Activated CD8-positive, alpha-beta memory T cell treated with anti-CD3 and anti-CD28 coated beads, Interleukin-2, amount 10 ng/mL, durations not matched to agents 7 days and 5 days (primary cell): ENCODE measurements around the gene FAM107B. TPM values are rescaled to one million over a fixed set of nuclear protein-coding genes. Genes with fewer than 3 reads are reported as not detected.

Experiments
- ATAC-seq: fragments of 150-1000 bp; cut with Tn5 transposase; one replicate; pipeline ENCODE4 v1.10.0; 2021; ENCODE audit warnings: moderate library complexity
- CTCF ChIA-PET: fragments of 350-600 bp; sonication (Branson Sonifier 250); formaldehyde crosslinking; loops from one replicate; lab custom pipeline; 2021; ENCODE audit warnings: antibody characterized with exemption; lab: Charles Lee
- DNase-seq: peaks from one replicate; pipeline ENCODE4 v3.0.0-alpha.2; 2020
- H3K27ac Mint-ChIP-seq: one replicate; pipeline ENCODE4 v1.8.0; 2021; ENCODE audit warnings: mild to moderate bottlenecking, mixed read lengths
- H3K27me3 Mint-ChIP-seq: one replicate; pipeline ENCODE4 v1.8.0; 2021; ENCODE audit warnings: mixed read lengths
- H3K36me3 Mint-ChIP-seq: one replicate; pipeline ENCODE4 v1.8.0; 2021; ENCODE audit warnings: mild to moderate bottlenecking, mixed read lengths
- H3K4me1 Mint-ChIP-seq: one replicate; pipeline ENCODE4 v1.8.0; 2021; ENCODE audit warnings: mixed read lengths
- H3K4me3 Mint-ChIP-seq: one replicate; pipeline ENCODE4 v1.8.0; 2021; ENCODE audit warnings: mild to moderate bottlenecking, moderate library complexity, mixed read lengths
- H3K9me3 Mint-ChIP-seq: one replicate; pipeline ENCODE4 v1.8.0; 2022; ENCODE audit warnings: low read depth, mixed read lengths
- total RNA-seq, 2 experiments: library from RNA; stranded (reverse); gene quantifications; one replicate each; pipeline ENCODE4 v1.2.3, GENCODE V29; 2021

Gene FAM107B
- total RNA-seq, 2 experiments from 2014 or later: 114 to 208 TPM

DNA sequence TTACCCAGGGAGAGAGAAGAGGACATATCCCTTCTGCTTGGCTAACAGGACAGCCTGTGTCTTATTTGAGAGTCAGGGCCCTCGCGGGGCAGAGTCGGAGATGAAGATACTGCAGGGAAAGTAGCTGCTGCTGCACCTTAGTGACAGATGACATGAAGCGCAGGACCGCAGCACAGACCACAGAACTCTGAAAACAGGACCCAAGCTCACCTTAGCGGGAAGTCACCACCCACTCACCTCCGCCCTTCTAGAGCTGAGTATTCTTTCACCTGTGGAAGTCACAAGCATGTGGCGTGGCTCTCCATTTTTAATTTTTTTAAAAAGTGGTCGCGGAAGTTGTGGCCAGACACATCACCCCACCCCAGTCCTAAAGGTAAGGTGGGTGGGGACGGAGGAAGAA, 191.4 kb downstream of the FAM107B start:
- peak; percentile 54 for ATAC-seq
- peaks cover 29% of the 10 kb centered on the region for H3K36me3 Mint-ChIP-seq
- H3K9me3 Mint-ChIP-seq: no peaks in the 10 kb centered on the region
- peak; percentile 88 for DNase-seq
- CTCF ChIA-PET: interaction anchor here (1.0 to 2.6 kb wide), 6 partner anchors 9 to 255 kb away, joined by 4 to 11 read pairs (median 4); partner anchors contain the start of genes HSPA14 and MSANTD7
- peak overlapping the region; percentile 81 for H3K27ac Mint-ChIP-seq
- peaks cover 78% of the 10 kb centered on the region for H3K4me1 Mint-ChIP-seq
- H3K27me3 Mint-ChIP-seq: no peaks in the 10 kb centered on the region
- H3K4me3 Mint-ChIP-seq: peak overlapping the region; percentile 51

DNA sequence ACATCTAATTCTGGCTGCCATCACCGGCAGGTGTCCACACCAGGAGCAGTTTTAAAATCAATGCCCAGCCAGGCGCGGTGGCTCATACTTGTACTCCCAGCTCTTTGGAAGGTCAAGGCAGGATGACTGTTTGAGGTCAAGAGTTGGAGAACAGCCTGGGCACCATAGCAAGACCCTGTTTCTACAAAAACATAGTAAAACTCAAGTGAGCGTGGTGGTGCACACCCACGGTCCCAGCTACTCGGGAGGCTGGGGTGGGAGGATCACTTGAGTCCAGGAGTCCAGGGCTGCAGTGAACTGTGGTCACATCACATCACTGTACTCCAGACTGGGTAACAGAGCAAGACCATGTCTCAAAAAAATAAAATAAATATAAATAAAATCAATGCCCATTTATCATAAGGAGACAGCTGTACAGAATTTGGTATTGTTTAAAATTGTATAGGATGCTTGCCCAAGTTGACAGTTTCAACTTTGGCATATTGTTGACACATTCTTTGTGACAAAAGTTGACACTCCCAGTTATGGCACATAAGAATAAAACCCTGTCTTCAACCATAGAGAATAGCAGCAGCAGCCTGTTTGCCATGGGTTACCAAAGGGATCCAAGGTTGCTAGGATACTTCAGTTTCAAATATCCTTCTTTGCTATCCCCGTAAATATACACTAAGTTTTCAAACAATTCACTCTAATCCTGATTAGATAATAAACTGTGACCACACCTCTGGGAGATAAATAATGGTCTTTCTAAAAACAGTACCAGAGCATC, 193.0 kb downstream of the FAM107B start:
- no peaks in the 10 kb centered on the region for H3K27me3 Mint-ChIP-seq
- H3K27ac Mint-ChIP-seq: peak overlapping the region; percentile 55
- DNase-seq (no peak), ATAC-seq (no peak)
- H3K36me3 Mint-ChIP-seq: peaks cover 33% of the 10 kb centered on the region
- no peaks in the 10 kb centered on the region for H3K9me3 Mint-ChIP-seq
- CTCF ChIA-PET: interaction anchor here (1.3 to 2.6 kb wide), 2 partner anchors 9 to 12 kb away, joined by 5 to 10 read pairs; no protein-coding TSS in a partner anchor
- peaks cover 69% of the 10 kb centered on the region for H3K4me1 Mint-ChIP-seq
- H3K4me3 Mint-ChIP-seq: no peak overlapping the region

DNA sequence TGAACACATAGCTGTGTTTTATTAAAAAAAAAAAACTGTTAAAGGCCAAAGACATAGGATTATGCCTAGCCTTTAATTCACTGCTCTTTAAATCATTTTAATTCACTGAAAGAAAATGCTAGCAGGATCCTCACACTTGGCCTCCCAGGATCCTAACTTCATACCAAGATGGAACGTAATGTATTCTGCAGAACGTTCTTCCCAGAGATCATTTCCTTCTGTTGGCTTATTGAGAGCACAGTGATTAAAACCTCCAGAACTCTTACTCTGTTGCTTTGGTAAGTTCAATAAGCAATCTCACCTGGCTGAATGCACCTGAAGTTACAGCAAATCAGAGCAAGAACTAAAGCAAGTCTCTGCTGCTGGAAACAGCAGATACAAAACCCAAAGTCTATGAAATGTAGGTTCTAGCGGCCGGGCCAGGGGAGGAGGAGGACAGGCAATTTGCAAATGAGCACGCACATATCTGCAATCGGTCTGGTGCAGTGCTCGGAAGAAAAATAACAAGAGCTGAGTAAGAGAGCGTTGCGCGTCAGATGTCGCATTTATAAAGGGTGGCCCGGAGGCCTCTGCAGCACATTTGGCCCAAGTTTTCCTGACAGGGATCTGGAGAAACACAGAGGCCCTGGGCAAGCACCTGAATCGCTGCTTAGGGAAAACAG, 193.9 kb downstream of the FAM107B start:
- H3K27ac Mint-ChIP-seq: peak overlapping the region; percentile 0
- peaks cover 65% of the 10 kb centered on the region for H3K4me1 Mint-ChIP-seq
- CTCF ChIA-PET: interaction anchor here (1.3 kb wide), 1 partner anchor 9 kb away, joined by 5 read pairs; no protein-coding TSS in a partner anchor
- H3K9me3 Mint-ChIP-seq: no peaks in the 10 kb centered on the region
- H3K36me3 Mint-ChIP-seq: peaks cover 35% of the 10 kb centered on the region
- ATAC-seq (no peak), DNase-seq (no peak)
- H3K4me3 Mint-ChIP-seq: no peak overlapping the region
- H3K27me3 Mint-ChIP-seq: no peaks in the 10 kb centered on the region

DNA sequence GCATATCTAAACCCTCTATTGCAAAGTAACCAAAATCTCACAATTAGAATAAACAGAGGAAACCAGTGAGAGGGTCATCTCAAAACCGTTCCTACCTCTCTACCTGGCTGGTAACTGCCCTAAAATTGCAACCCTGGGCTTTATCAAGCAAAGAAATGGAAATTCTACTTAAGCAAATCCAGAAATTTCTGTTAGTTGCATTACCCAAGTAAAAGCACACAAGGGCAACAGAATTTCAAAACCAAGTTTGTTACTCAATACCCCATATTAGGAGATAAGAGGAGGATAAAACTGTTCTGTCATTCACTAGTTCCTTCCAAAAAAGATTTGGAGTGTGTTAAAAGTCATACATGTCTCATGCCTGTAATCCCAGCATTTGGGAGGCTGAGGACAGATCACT, 195.3 kb downstream of the FAM107B start:
- H3K4me1 Mint-ChIP-seq: peaks cover 61% of the 10 kb centered on the region
- ATAC-seq (no peak), DNase-seq (no peak)
- peaks cover 38% of the 10 kb centered on the region for H3K36me3 Mint-ChIP-seq
- no peak overlapping the region for H3K4me3 Mint-ChIP-seq
- no peak overlapping the region for H3K27ac Mint-ChIP-seq
- no peaks in the 10 kb centered on the region for H3K27me3 Mint-ChIP-seq
- H3K9me3 Mint-ChIP-seq: no peaks in the 10 kb centered on the region
- CTCF ChIA-PET: no interaction called here

DNA sequence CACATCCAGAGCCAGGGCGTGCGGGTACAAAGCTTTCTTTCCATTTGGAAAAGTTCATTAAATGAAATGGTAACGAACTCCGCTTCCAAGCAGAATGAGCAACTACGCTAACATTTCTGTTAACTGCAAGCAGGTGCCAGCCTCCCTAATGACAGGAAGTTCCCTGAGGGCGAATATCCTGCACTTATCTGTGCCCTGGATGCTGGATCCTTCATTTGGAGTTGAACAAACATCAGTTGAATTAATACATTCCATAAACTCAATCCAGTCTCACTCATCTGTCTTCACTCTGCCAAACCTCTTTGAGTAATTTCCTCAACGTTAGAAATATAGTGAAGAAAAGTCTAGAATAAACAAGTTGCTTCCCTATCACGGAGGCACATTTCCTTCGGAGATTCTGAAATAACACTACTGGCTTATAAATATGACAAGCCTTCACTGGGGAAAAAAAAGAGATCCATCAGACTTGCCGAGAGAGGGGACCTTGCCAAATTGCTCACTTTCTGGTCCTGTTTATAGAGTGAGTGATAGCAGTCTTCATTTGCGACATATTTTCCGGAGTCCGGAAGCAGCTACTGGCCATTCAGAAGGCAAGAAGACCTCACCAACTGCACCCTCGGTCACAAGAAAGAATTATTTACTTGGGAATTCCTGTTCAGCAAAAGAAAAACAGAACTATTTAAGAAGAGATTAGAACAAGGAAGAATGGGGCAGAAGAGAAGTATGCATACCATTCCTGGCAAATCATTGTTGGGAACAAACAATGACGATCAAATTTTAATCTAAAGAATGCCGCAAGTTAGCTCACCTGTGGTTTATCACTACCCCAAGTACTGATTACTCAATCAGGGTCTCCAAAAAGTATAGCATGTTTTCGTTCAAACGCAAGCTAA, 196.4 kb downstream of the FAM107B start:
- Mint-ChIP-seq H3K27ac (no peak overlapping the region), H3K4me1 (peaks cover 55% of the 10 kb centered on the region), H3K9me3 (no peaks in the 10 kb centered on the region), H3K36me3 (peaks cover 43% of the 10 kb centered on the region), H3K27me3 (no peaks in the 10 kb centered on the region), H3K4me3 (no peak overlapping the region)
- ATAC-seq (no peak), DNase-seq (no peak)
- CTCF ChIA-PET: no interaction called here

DNA sequence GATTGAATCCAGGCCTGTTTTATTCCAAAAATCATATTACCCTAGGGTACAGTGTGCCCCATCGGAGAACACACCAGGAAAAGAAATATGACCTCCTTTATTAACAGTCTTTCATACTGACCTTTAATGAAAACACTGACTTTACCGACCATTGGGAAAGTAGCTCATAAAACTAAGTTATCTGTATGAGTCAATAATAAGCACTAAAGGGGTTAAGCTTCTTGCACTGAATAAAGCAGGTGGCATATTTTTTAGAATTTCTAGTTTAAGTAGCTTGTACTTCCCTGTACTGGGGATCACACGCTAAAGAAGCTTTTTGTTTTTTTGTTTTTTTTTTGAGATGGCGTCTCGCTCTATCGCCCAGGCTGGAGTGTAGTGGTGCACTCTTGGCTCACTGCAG, 199.8 kb downstream of the FAM107B start:
- Mint-ChIP-seq H3K9me3 (no peaks in the 10 kb centered on the region), H3K27me3 (no peaks in the 10 kb centered on the region), H3K27ac (no peak overlapping the region), H3K36me3 (peaks cover 41% of the 10 kb centered on the region), H3K4me3 (no peak overlapping the region), H3K4me1 (peaks cover 66% of the 10 kb centered on the region)
- DNase-seq: no peak
- no peak for ATAC-seq
- CTCF ChIA-PET: interaction anchor here (1.0 to 2.5 kb wide), 4 partner anchors 9 to 33 kb away, joined by 3 to 9 read pairs (median 4); no protein-coding TSS in a partner anchor

DNA sequence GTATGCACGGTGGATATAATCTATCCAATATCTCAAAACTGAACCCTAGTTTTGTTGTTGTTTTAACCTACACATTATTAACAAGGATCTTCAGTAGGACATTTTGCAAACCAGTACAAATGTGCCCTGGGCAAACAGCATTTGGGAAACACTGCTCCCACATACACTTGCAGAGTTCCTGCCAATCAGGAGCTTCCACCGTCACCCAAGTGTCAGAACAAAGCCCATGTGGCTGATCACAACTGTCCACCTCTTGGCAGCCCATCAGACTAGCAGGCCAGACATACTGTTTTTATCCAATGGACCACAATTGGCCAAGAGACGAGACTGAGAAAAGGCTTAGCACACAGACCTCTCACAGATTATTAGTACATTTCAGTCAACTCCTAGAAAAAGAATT, 200.4 kb downstream of the FAM107B start:
- Mint-ChIP-seq H3K36me3 (peaks cover 43% of the 10 kb centered on the region), H3K27ac (no peak overlapping the region), H3K9me3 (no peaks in the 10 kb centered on the region), H3K4me3 (no peak overlapping the region), H3K4me1 (peaks cover 67% of the 10 kb centered on the region), H3K27me3 (no peaks in the 10 kb centered on the region)
- ATAC-seq: no peak
- CTCF ChIA-PET: interaction anchor here (1.0 to 2.5 kb wide), 5 partner anchors 10 to 37 kb away, joined by 3 to 9 read pairs (median 5); no protein-coding TSS in a partner anchor
- DNase-seq: no peak

DNA sequence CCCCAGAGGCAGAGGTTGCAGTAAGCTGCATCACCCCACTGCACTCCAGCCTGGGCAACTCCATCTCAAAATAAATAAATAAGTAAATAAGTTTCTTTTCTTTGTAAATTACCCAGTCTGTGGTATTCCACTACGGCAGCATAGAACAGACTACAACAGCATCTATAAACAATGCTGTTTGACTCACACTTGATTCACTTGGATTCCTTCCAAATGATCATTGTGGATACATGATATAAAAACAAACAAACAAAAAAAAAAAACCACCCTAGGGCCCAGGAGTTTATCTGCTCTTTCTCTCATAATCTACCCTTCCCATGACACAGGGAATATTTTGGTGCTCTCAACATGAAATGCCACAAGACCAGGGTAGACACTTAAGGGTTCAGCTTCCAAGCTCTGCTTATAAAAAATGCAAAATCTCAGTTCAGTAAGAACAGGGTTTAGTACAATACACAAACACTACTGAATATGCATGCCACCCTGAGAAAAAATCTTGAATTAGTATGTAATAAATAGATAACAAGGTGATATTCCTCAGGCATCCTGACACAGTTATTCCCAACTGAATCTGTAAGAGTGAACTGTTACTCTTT, 200.9 kb downstream of the FAM107B start:
- DNase-seq (no peak), ATAC-seq (no peak)
- Mint-ChIP-seq H3K4me1 (peaks cover 72% of the 10 kb centered on the region), H3K4me3 (no peak overlapping the region), H3K27me3 (no peaks in the 10 kb centered on the region), H3K36me3 (peaks cover 42% of the 10 kb centered on the region), H3K27ac (peak overlapping the region; percentile 68), H3K9me3 (no peaks in the 10 kb centered on the region)
- CTCF ChIA-PET: interaction anchor here (1.4 kb wide), 1 partner anchor 37 kb away, joined by 5 read pairs; no protein-coding TSS in a partner anchor

DNA sequence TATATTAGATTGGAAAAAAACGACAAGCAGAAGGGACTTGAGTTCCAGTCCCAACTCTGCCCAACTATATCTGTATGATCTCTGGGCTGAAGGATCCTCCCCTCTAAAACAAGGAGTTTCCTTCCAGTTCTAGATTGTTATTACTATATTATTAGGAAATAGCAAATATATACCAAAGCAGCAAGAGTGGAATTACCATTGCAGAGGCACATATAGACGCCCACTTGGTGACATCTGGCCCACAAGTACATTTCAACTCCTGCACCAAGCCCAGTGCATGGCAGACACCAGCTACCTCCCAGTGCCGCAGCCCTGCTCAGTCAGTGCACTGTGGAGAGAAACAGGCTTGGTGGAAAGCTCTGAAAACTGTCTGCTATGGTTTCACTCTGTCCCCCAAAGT, 201.9 kb downstream of the FAM107B start:
- DNase-seq: no peak
- H3K27me3 Mint-ChIP-seq: no peaks in the 10 kb centered on the region

DNA sequence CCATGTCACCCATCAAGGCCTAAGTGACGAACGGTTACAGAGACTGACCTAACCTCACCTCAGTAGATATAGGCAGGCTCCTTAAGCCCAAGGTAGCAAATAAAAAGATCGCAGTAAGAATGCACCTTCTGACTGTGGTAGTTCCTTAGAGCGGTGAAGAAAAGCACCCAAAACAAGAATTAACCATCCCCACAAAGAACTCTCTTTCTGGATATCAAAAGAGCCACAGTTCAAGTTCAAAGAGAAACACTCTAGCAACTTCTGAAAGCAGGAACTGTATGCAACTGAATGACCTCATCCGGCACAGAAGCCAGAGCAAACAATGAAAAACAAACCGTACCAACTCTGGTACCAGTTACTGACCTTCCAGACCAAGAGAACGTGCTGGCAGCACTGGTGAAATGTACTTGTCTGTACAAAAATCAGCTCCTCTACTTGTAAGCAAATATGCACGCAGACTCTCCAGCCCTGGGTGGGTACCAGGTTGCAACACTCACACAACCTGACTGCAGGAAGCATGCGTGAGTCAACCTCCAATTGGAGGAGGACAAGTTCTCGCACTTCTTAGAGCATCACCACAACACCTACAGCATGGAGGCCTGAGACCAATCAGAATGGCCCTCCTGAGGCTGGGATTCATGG, 202.7 kb downstream of the FAM107B start:
- Mint-ChIP-seq H3K4me3 (peak overlapping the region; percentile 73), H3K9me3 (no peaks in the 10 kb centered on the region), H3K4me1 (peaks cover 79% of the 10 kb centered on the region), H3K27ac (peak overlapping the region; percentile 94), H3K27me3 (no peaks in the 10 kb centered on the region), H3K36me3 (peaks cover 44% of the 10 kb centered on the region)
- ATAC-seq: peak; percentile 78
- CTCF ChIA-PET: interaction anchor here (1.3 to 2.4 kb wide), 2 partner anchors 10 kb away, joined by 5 to 10 read pairs; no protein-coding TSS in a partner anchor
- peak; percentile 80 for DNase-seq

More for the DNA sequence above, 201.9 kb downstream of the FAM107B start:
- CTCF ChIA-PET: interaction anchor here (0.6 to 1.4 kb wide), 3 partner anchors 9 to 1543 kb away, joined by 3 to 5 read pairs (median 5); no protein-coding TSS in a partner anchor
- H3K27ac Mint-ChIP-seq: peak overlapping the region; percentile 56
- no peak for ATAC-seq
- H3K4me3 Mint-ChIP-seq: no peak overlapping the region
- H3K4me1 Mint-ChIP-seq: peaks cover 75% of the 10 kb centered on the region
- H3K36me3 Mint-ChIP-seq: peaks cover 43% of the 10 kb centered on the region
- no peaks in the 10 kb centered on the region for H3K9me3 Mint-ChIP-seq

DNA sequence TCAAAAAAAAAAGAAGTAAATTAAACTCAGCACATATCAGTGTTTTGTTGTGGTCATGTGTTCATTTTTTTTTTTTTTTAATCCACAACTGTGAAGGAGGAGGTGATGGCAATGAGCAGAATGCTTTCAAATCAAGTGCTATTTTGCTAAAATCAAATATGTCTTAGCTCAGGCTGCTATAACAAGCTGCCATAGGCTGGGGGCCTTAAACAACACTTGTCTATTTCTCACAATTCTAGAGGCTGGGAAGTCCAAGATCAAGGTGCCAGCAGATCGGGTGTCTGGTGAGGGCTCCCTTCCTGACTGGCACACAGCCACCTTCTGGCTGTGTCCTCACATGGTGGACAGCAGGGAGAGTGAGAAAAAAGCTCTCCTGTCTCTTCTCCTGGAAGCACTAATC, 203.9 kb downstream of the FAM107B start:
- ATAC-seq (no peak), DNase-seq (no peak)
- peaks cover 81% of the 10 kb centered on the region for H3K4me1 Mint-ChIP-seq
- H3K27ac Mint-ChIP-seq: peak overlapping the region; percentile 94
- H3K27me3 Mint-ChIP-seq: no peaks in the 10 kb centered on the region
- H3K36me3 Mint-ChIP-seq: peaks cover 48% of the 10 kb centered on the region
- CTCF ChIA-PET: interaction anchor here (0.9 to 3.1 kb wide), 4 partner anchors 9 to 18 kb away, joined by 3 to 10 read pairs (median 9); no protein-coding TSS in a partner anchor
- H3K4me3 Mint-ChIP-seq: peak overlapping the region; percentile 73
- peaks cover 3% of the 10 kb centered on the region for H3K9me3 Mint-ChIP-seq
